ENCODE measurements around the gene ZSCAN5A.
"Not testable (repeated sequence)": the region's sequence is repeated elsewhere in the genome, so short reads cannot be mapped to it uniquely, and the experiment has no call there.

Gene ZSCAN5A

GRCh38 chr19:56314018-56314380 lies 640 bp downstream of the ZSCAN5A start:
- no peak for DNase-seq

GRCh38 chr19:56312787-56313657 lies 1.6 kb downstream of the ZSCAN5A start:
- DNase-seq = no peak

- no peak for DNase-seq
Observed at GRCh38 chr19:56312342-56312741, 2.3 kb downstream of the ZSCAN5A start.

- no peak for DNase-seq
Observed at GRCh38 chr19:56310462-56310861, 4.2 kb downstream of the ZSCAN5A start.

GRCh38 chr19:56309511-56310185 lies 5.0 kb downstream of the ZSCAN5A start:
- peak; percentile 3 for DNase-seq

- DNase-seq = no peak
Observed at GRCh38 chr19:56308792-56309191, 5.8 kb downstream of the ZSCAN5A start.

- not testable (repeated sequence) for DNase-seq
Observed at GRCh38 chr19:56307062-56307461, 7.6 kb downstream of the ZSCAN5A start.

GRCh38 chr19:56306016-56306415 lies 8.6 kb downstream of the ZSCAN5A start:
- no peak for DNase-seq

- DNase-seq = no peak
Observed at GRCh38 chr19:56304243-56304642, 10.4 kb downstream of the ZSCAN5A start.

- DNase-seq = no peak
Observed at GRCh38 chr19:56301886-56302620, 12.6 kb downstream of the ZSCAN5A start.

- DNase-seq = no peak
Observed at GRCh38 chr19:56301155-56301554, 13.5 kb downstream of the ZSCAN5A start.

GRCh38 chr19:56299688-56300087 lies 15.0 kb downstream of the ZSCAN5A start:
- DNase-seq = no peak

- no peak for DNase-seq
Observed at GRCh38 chr19:56297010-56297409, 17.6 kb downstream of the ZSCAN5A start.

- DNase-seq = no peak
Observed at GRCh38 chr19:56295531-56296455, 18.8 kb downstream of the ZSCAN5A start.

- peak; percentile 6 for DNase-seq
Observed at GRCh38 chr19:56294549-56294948, 20.1 kb downstream of the ZSCAN5A start.

GRCh38 chr19:56291867-56292266 lies 22.8 kb downstream of the ZSCAN5A start:
- no peak for DNase-seq

GRCh38 chr19:56290104-56290503 lies 24.5 kb downstream of the ZSCAN5A start:
- no peak for DNase-seq

GRCh38 chr19:56284746-56285145 lies 29.9 kb downstream of the ZSCAN5A start:
- DNase-seq = no peak

- no peak for DNase-seq
Observed at GRCh38 chr19:56282809-56283208, 31.8 kb downstream of the ZSCAN5A start.

GRCh38 chr19:56273563-56274117 lies 41.0 kb downstream of the ZSCAN5A start:
- DNase-seq = no peak

GRCh38 chr19:56272161-56272798 lies 42.4 kb downstream of the ZSCAN5A start, which contains the start of gene EDDM13:
TSS of gene EDDM13 (plus strand) at chr19:56272748. CDS start at chr19:56272835, 87 bp downstream.
- no peak for DNase-seq

- no peak for DNase-seq
Observed at GRCh38 chr19:56271151-56271550, 43.5 kb downstream of the ZSCAN5A start.
